Measurements from ENCODE around the gene PEX14.
"Not testable (repeated sequence)": the region's sequence is repeated elsewhere in the genome, so short reads cannot be mapped to it uniquely, and the experiment has no call there.

PEX14 gene

DNA sequence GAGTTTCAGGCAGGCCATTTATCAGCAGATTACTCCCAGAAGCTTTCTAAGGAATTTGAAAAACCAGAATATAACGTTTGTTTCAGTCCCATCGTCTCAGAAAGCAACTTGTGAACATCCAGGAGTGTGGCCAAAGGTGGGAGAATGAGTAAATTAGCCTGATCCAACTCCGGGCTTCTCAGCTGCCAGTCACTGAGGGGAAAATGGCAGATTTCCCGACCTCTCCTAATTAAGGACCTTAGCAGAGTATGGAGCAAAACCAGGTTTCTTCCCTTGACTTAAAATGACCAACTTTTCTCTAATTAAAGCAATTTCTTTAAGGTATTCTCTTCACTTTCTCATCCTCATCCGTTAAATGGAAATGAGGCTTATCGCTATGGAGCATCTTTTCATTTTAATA lies 23.9 kb upstream of the PEX14 start:
- H3K9me3 ChIP-seq (ENCODE audit: control insufficient read depth, insufficient read depth, low read length): no peaks in the 10 kb centered on the region
- H3K4me3 ChIP-seq (ENCODE audit: low read length): no peak overlapping the region
- peaks cover 3% of the 10 kb centered on the region for H3K4me1 ChIP-seq (ENCODE audit: control insufficient read depth, insufficient read depth, low read length)
- H3K36me3 ChIP-seq (ENCODE audit: control insufficient read depth, insufficient read depth, low read length): no peaks in the 10 kb centered on the region; the same call in 1 of the 2 replicates
- H3K27ac ChIP-seq (ENCODE audit: low read length): no peak overlapping the region
- no peak for DNase-seq (ENCODE audit: low read depth, low spot score)
- no peaks in the 10 kb centered on the region for H3K27me3 ChIP-seq (ENCODE audit: control insufficient read depth, insufficient read depth, low read length)
- WGBS (ENCODE audit: insufficient coverage, insufficient read length): no CpG with 5 or more reads among the region's 6 CpGs

DNA sequence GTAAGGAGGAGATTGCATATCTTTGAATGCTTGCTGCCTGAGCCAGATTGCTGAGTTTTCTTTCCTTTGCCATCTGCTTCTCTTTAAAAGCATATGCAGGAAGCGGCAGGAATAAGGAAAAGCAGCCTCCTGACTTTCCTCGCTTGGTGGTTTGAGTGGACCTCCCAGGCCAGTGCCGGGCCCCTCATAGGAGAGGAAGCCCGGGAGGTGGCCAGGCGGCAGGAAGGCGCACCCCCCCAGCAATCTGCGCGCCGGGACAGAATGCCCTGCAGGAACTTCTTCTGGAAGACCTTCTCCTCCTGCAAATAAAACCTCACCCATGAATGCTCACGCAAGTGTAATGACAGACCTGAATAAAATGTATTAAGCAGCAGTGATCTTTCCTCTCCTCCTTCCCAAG lies 23.5 kb upstream of the PEX14 start:
- no peak for DNase-seq (ENCODE audit: low read depth, low spot score)
- WGBS (ENCODE audit: insufficient coverage, insufficient read length): no CpG with 5 or more reads among the region's 10 CpGs
- no peaks in the 10 kb centered on the region; the same call in 1 of the 2 replicates for H3K36me3 ChIP-seq (ENCODE audit: control insufficient read depth, insufficient read depth, low read length)
- H3K4me3 ChIP-seq (ENCODE audit: low read length): no peak overlapping the region
- H3K27me3 ChIP-seq (ENCODE audit: control insufficient read depth, insufficient read depth, low read length): no peaks in the 10 kb centered on the region
- H3K9me3 ChIP-seq (ENCODE audit: control insufficient read depth, insufficient read depth, low read length): no peaks in the 10 kb centered on the region
- no peak overlapping the region for H3K27ac ChIP-seq (ENCODE audit: low read length)
- peaks cover 3% of the 10 kb centered on the region for H3K4me1 ChIP-seq (ENCODE audit: control insufficient read depth, insufficient read depth, low read length)

DNA sequence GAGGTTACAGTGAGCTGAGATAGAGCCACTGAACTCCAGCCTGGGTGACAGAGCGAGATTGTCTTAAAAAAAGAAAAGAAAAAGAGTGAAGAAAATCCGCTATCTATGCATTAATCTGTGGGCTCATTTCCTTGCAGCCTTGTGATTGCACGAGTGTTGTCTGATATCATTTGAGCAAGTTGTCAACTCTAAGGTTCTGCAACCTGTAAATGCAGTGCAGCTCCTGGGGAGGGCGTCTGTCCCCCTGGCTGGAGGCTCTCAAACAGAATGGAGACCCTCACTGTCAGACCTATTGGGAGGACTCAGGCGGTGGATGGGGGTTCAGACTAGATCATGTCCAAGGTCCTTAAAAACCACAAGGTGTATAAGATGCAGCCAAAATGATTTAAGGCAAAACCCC lies 18.7 kb upstream of the PEX14 start:
- H3K27me3 ChIP-seq (ENCODE audit: control insufficient read depth, insufficient read depth, low read length): no peaks in the 10 kb centered on the region
- no peak overlapping the region for H3K4me3 ChIP-seq (ENCODE audit: low read length)
- DNase-seq (ENCODE audit: low read depth, low spot score): no peak
- H3K9me3 ChIP-seq (ENCODE audit: control insufficient read depth, insufficient read depth, low read length): no peaks in the 10 kb centered on the region
- H3K36me3 ChIP-seq (ENCODE audit: control insufficient read depth, insufficient read depth, low read length): peaks cover 2% of the 10 kb centered on the region
- H3K4me1 ChIP-seq (ENCODE audit: control insufficient read depth, insufficient read depth, low read length): no peaks in the 10 kb centered on the region
- no peak overlapping the region for H3K27ac ChIP-seq (ENCODE audit: low read length)
- no CpG with 5 or more reads among the region's 5 CpGs for WGBS (ENCODE audit: insufficient coverage, insufficient read length)

DNA sequence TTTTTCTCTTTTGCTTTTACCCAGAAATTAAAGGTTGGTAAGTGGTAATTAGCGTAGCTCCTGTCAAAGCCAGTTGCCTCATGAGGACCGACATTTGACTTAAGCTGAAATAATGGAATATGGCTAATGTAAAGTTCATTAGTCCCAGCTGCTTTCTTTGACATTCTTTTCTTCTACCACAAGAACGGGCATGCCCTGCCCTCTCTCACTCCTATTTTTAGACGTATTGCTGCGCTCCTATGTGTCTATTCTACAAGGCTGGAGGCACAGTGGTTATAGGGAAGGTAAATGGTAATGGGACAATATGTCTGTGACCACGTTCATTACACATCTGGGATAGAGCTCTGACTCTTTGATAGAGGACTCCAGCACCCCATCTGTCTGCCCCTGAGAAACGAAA lies 18.1 kb upstream of the PEX14 start:
- H3K4me3 ChIP-seq (ENCODE audit: low read length): no peak overlapping the region
- H3K27ac ChIP-seq (ENCODE audit: low read length): no peak overlapping the region
- no peaks in the 10 kb centered on the region for H3K27me3 ChIP-seq (ENCODE audit: control insufficient read depth, insufficient read depth, low read length)
- no peak for DNase-seq (ENCODE audit: low read depth, low spot score)
- H3K9me3 ChIP-seq (ENCODE audit: control insufficient read depth, insufficient read depth, low read length): no peaks in the 10 kb centered on the region
- H3K36me3 ChIP-seq (ENCODE audit: control insufficient read depth, insufficient read depth, low read length): peaks cover 8% of the 10 kb centered on the region
- WGBS (ENCODE audit: insufficient coverage, insufficient read length): no CpG with 5 or more reads among the region's 7 CpGs
- no peaks in the 10 kb centered on the region for H3K4me1 ChIP-seq (ENCODE audit: control insufficient read depth, insufficient read depth, low read length)

DNA sequence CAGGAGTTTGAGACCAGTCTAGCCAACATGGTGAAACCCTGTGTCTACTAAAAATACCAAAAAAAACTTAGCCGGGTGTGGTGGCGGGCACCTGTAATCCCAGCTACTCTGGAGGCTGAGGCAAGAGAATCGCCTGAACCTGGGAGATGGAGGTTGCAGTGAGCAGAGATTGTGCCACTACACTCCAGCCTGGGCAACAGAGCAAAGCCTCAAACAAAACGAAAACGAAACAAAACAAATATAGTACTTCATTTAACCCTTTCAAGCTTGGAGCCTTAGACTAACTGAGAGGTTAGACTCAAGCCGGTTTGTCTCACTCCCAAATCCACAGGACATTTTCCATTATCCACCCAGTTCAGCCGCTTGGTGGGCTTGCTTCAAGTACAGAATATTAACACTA lies 17.3 kb upstream of the PEX14 start:
- WGBS (ENCODE audit: insufficient coverage, insufficient read length): no CpG with 5 or more reads among the region's 7 CpGs
- not testable (repeated sequence) for H3K9me3 ChIP-seq (ENCODE audit: control insufficient read depth, insufficient read depth, low read length); H3K4me1 ChIP-seq (ENCODE audit: control insufficient read depth, insufficient read depth, low read length); H3K4me3 ChIP-seq (ENCODE audit: low read length); H3K27ac ChIP-seq (ENCODE audit: low read length); DNase-seq (ENCODE audit: low read depth, low spot score); H3K27me3 ChIP-seq (ENCODE audit: control insufficient read depth, insufficient read depth, low read length); H3K36me3 ChIP-seq (ENCODE audit: control insufficient read depth, insufficient read depth, low read length)

GRCh38 chr1:10457875-10458274 lies 16.9 kb upstream of the PEX14 start:
- Histone ChIP-seq H3K9me3 (ENCODE audit: control insufficient read depth, insufficient read depth, low read length) (no peaks in the 10 kb centered on the region), H3K4me3 (ENCODE audit: low read length) (no peak overlapping the region), H3K36me3 (ENCODE audit: control insufficient read depth, insufficient read depth, low read length) (peaks cover 10% of the 10 kb centered on the region), H3K27ac (ENCODE audit: low read length) (no peak overlapping the region), H3K4me1 (ENCODE audit: control insufficient read depth, insufficient read depth, low read length) (no peaks in the 10 kb centered on the region), H3K27me3 (ENCODE audit: control insufficient read depth, insufficient read depth, low read length) (no peaks in the 10 kb centered on the region)
- WGBS (ENCODE audit: insufficient coverage, insufficient read length): no CpG with 5 or more reads among the region's 9 CpGs
- no peak for DNase-seq (ENCODE audit: low read depth, low spot score)

DNA sequence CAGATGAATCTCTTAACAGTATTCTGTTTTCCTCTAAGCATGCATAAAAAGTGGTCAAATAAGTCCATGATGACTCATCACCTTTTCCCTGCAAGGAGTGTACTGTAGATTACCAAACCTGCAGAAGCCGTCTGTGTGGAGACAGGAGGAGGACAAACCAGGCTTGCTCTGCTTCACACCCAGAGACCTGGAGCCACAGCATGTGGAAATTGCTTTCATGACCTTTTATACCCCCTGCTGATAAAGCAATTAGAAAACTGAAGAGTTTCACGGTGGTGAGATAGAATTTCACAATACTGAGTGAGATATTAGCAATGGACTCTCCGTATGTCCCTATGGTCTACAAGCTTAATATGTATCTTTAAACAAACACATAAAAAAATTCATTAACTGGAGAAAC lies 15.6 kb upstream of the PEX14 start:
- Histone ChIP-seq H3K36me3 (ENCODE audit: control insufficient read depth, insufficient read depth, low read length) (peaks cover 16% of the 10 kb centered on the region), H3K27ac (ENCODE audit: low read length) (no peak overlapping the region), H3K4me3 (ENCODE audit: low read length) (no peak overlapping the region), H3K4me1 (ENCODE audit: control insufficient read depth, insufficient read depth, low read length) (no peaks in the 10 kb centered on the region), H3K9me3 (ENCODE audit: control insufficient read depth, insufficient read depth, low read length) (no peaks in the 10 kb centered on the region), H3K27me3 (ENCODE audit: control insufficient read depth, insufficient read depth, low read length) (no peaks in the 10 kb centered on the region)
- no peak for DNase-seq (ENCODE audit: low read depth, low spot score)
- WGBS (ENCODE audit: insufficient coverage, insufficient read length): no CpG with 5 or more reads among the region's 3 CpGs

DNA sequence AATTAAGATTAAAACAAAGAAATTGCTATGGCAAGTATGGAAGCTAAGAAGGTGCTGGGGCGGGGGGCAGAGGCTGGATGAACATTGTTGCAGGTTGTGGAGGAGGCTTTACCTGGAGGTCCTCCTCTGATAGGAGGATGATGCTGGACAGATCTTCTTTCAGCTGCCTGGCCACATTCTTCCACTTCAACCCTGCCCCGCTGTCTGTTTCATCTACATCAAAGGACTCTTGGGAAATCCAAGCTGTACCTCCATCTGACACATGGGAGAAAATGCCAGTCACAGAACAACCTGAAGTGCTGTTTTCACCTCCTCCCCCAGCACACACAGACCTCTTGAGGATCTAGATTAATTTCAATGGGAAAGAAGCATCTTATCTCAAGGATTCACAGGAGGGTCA lies 7.7 kb upstream of the PEX14 start:
- Histone ChIP-seq H3K36me3 (ENCODE audit: control insufficient read depth, insufficient read depth, low read length) (peaks cover 26% of the 10 kb centered on the region), H3K9me3 (ENCODE audit: control insufficient read depth, insufficient read depth, low read length) (no peaks in the 10 kb centered on the region), H3K4me1 (ENCODE audit: control insufficient read depth, insufficient read depth, low read length) (no peaks in the 10 kb centered on the region), H3K27ac (ENCODE audit: low read length) (no peak overlapping the region), H3K4me3 (ENCODE audit: low read length) (no peak overlapping the region), H3K27me3 (ENCODE audit: control insufficient read depth, insufficient read depth, low read length) (no peaks in the 10 kb centered on the region)
- DNase-seq (ENCODE audit: low read depth, low spot score): no peak
- WGBS (ENCODE audit: insufficient coverage, insufficient read length): no CpG with 5 or more reads among the region's 2 CpGs

DNA sequence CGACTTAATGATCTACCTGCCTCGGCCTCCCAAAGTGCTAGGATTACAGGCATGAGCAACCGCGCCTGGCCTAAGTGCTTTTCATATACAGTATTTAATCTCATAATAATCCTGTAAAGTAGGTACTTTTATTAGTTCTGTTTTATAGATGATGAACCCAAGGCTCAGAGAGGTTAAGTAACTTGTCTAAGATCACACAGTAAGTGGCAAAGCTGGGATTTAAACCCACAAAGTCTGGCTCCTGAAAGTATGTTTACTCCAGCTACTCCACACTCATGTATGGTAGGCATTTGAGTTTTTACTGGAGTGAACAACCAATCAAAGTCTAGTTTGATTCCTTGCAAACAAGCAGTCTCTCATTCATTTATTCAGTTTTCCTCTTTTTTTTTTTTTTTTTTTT lies 4.7 kb upstream of the PEX14 start:
- DNase-seq (ENCODE audit: low read depth, low spot score): no peak
- H3K27me3 ChIP-seq (ENCODE audit: control insufficient read depth, insufficient read depth, low read length): no peaks in the 10 kb centered on the region
- no peaks in the 10 kb centered on the region for H3K4me1 ChIP-seq (ENCODE audit: control insufficient read depth, insufficient read depth, low read length)
- H3K9me3 ChIP-seq (ENCODE audit: control insufficient read depth, insufficient read depth, low read length): no peaks in the 10 kb centered on the region
- peaks cover 13% of the 10 kb centered on the region; the same call in 1 of the 2 replicates for H3K36me3 ChIP-seq (ENCODE audit: control insufficient read depth, insufficient read depth, low read length)
- no peak overlapping the region for H3K27ac ChIP-seq (ENCODE audit: low read length)
- no peak overlapping the region for H3K4me3 ChIP-seq (ENCODE audit: low read length)
- no CpG with 5 or more reads among the region's 4 CpGs for WGBS (ENCODE audit: insufficient coverage, insufficient read length)

DNA sequence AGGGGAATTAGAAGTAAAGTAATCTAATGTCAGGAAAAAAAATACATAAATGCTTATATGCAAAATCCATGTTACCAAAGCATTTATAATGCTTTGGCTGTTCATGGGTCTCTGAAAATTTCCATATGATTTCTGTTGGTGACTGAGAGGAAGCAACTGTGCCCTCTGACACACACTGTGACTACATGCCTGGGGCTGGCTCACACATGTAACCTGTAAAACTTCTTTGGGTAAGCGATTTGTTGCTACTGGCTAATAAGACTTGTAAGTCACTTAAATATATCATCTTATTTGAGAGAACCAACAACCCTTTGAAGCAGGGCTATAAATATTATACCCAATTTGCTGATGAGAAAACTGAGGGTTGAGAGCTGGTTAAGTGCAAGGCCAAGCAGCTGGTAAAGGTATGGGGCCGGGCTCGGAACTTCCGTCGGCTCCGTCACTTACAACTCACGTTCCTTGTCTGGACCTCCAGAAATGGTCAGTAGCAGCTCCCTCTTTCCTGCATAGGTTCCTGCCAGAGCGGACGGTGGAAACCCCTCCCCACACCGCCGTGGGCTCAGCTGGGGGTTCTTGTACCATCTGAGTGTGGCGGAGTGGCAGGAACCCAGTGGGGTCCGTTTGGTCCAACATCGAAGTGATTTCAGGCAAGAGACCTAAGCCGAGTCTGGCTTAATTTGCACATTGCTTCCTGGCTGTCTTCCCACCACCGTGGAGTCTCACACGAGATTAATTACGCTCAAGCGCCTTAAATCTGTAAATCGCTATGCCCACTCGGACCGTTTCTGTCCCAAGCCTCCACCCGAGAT lies 3.1 kb upstream of the PEX14 start:
- H3K27ac ChIP-seq (ENCODE audit: low read length): no peak overlapping the region

More for the DNA sequence above, 3.1 kb upstream of the PEX14 start:
- Histone ChIP-seq H3K27me3 (ENCODE audit: control insufficient read depth, insufficient read depth, low read length) (no peaks in the 10 kb centered on the region), H3K9me3 (ENCODE audit: control insufficient read depth, insufficient read depth, low read length) (no peaks in the 10 kb centered on the region), H3K4me1 (ENCODE audit: control insufficient read depth, insufficient read depth, low read length) (no peaks in the 10 kb centered on the region), H3K4me3 (ENCODE audit: low read length) (peak overlapping the region; percentile 76), H3K36me3 (ENCODE audit: control insufficient read depth, insufficient read depth, low read length) (peaks cover 10% of the 10 kb centered on the region; the same call in 1 of the 2 replicates)
- WGBS (ENCODE audit: insufficient coverage, insufficient read length): no CpG with 5 or more reads among the region's 23 CpGs
- no peak for DNase-seq (ENCODE audit: low read depth, low spot score)
